ENCODE data around the gene SLU7.

DNA sequence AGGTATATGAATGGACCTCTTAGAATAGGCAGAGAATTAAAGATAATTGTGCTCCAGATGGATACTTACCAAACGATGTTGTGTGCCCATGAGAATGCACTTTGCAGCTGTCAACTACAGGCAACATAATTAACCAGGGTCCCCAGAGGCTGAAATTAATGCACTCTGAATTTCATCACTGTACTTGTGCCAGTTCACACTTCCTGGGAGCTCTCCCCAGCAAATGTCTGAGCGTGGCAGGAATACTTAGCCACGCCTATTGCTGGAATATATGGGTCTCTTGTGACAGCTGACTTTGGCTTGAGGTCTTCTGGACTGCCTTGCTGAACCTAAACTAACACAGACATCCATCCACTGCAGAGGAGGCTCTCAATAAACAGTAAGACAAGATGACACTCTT, 36.5 kb downstream of the SLU7 start:
- TF ChIP-seq, protein P1, sequence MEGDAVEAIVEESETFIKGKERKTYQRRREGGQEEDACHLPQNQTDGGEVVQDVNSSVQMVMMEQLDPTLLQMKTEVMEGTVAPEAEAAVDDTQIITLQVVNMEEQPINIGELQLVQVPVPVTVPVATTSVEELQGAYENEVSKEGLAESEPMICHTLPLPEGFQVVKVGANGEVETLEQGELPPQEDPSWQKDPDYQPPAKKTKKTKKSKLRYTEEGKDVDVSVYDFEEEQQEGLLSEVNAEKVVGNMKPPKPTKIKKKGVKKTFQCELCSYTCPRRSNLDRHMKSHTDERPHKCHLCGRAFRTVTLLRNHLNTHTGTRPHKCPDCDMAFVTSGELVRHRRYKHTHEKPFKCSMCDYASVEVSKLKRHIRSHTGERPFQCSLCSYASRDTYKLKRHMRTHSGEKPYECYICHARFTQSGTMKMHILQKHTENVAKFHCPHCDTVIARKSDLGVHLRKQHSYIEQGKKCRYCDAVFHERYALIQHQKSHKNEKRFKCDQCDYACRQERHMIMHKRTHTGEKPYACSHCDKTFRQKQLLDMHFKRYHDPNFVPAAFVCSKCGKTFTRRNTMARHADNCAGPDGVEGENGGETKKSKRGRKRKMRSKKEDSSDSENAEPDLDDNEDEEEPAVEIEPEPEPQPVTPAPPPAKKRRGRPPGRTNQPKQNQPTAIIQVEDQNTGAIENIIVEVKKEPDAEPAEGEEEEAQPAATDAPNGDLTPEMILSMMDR (conservative IDR thresholded peaks at IDR 0.05; ENCODE audit: low read length), result no peak
- no peak for TF ChIP-seq EZH2phosphoT487 (IDR thresholded peaks at IDR 0.05; ENCODE audit: borderline replicate concordance, low read depth, low read length)

All from OCI-LY7 (cell line).